CD14-positive monocyte (primary cell): Measurements from ENCODE around the gene CLK4. TPM values are rescaled to one million over a fixed set of nuclear protein-coding genes. Genes with fewer than 3 reads are reported as not detected.

Source experiments
- DNase-seq, 3 donors: peaks; one replicate each; pipeline ENCODE4 v3.0.0-alpha.2; 2011 to 2022
- H2AFZ ChIP-seq: 2 replicates; pipeline ENCODE4 v1.6.0; 2012; ENCODE audit warnings: mild to moderate bottlenecking, low read depth, low read length, inconsistent platforms; ENCODE audit not compliant: insufficient read depth, poor library complexity, severe bottlenecking
- H3K27ac ChIP-seq, 2 donors: 1 replicate in 1 of 2; 2 replicates in 1 of 2; pipeline ENCODE4 v1.5.1; 2012 to 2013; ENCODE audit warnings: low read length in 2 of 2, control low read depth in 1 of 2, inconsistent platforms in 1 of 2, low read depth in 1 of 2, mild to moderate bottlenecking in 1 of 2
- H3K27me3 ChIP-seq, 2 donors: one replicate each; pipeline versions ENCODE4 v1.6.0 to v1.6.1; 2011 to 2013; ENCODE audit warnings: low read length in 2 of 2; ENCODE audit not compliant: control insufficient read depth in 2 of 2, insufficient read depth in 2 of 2
- H3K36me3 ChIP-seq, 2 donors: replicated peaks in 1 of 2; 1 replicate in 1 of 2; 2 replicates in 1 of 2; pipeline versions ENCODE4 v1.5.1 to v1.6.1; 2012 to 2013; ENCODE audit warnings: low read length in 2 of 2, control low read depth in 1 of 2, inconsistent platforms in 1 of 2, mild to moderate bottlenecking in 1 of 2; ENCODE audit not compliant: insufficient read depth in 2 of 2, control insufficient read depth in 1 of 2
- H3K4me1 ChIP-seq, 2 donors: 1 replicate in 1 of 2; 2 replicates in 1 of 2; pipeline versions ENCODE4 v1.5.1 to v1.6.1; 2012 to 2013; ENCODE audit warnings: low read length in 2 of 2, control low read depth in 1 of 2, inconsistent platforms in 1 of 2, mild to moderate bottlenecking in 1 of 2, moderate library complexity in 1 of 2; ENCODE audit not compliant: insufficient read depth in 2 of 2, control insufficient read depth in 1 of 2
- H3K4me2 ChIP-seq: replicated peaks from 2 replicates; pipeline ENCODE3; 2012; ENCODE audit warnings: low read length, moderate library complexity, mild to moderate bottlenecking; ENCODE audit not compliant: poor library complexity, severe bottlenecking; ENCODE audit errors: extremely low read depth
- H3K4me3 ChIP-seq, 3 experiments: fragments of 200-600 bp in 1 of 3; sonication (generic) in 1 of 3; replicated peaks in 1 of 3; 1 replicate in 2 of 3; 2 replicates in 1 of 3; pipeline ENCODE4 v1.5.1; 2011 to 2013; ENCODE audit warnings: low read length in 3 of 3, mild to moderate bottlenecking in 3 of 3, control low read depth in 2 of 3, low read depth in 2 of 3, inconsistent platforms in 1 of 3, moderate library complexity in 1 of 3
- H3K79me2 ChIP-seq: 2 replicates; pipeline ENCODE4 v1.6.0; 2012; ENCODE audit warnings: mild to moderate bottlenecking, control low read depth, inconsistent platforms, low read length, moderate library complexity; ENCODE audit not compliant: insufficient read depth
- H3K9ac ChIP-seq: 2 replicates; pipeline ENCODE4 v1.6.0; 2017; ENCODE audit warnings: low read length, mild to moderate bottlenecking; ENCODE audit not compliant: insufficient read depth, poor library complexity, severe bottlenecking
- H3K9me3 ChIP-seq, 2 donors: replicated peaks in 1 of 2; 1 replicate in 1 of 2; 2 replicates in 1 of 2; pipeline versions ENCODE4 v1.5.1 to v1.6.1; 2012 to 2013; ENCODE audit warnings: low read length in 2 of 2, control low read depth in 1 of 2; ENCODE audit not compliant: control insufficient read depth in 1 of 2, insufficient read depth in 1 of 2
- H4K20me1 ChIP-seq: 2 replicates; pipeline ENCODE4 v1.6.0; 2012; ENCODE audit warnings: mild to moderate bottlenecking, low read length, control low read depth, moderate library complexity; ENCODE audit not compliant: insufficient read depth
- H3K27ac Mint-ChIP-seq, 7 donors: one replicate each; pipeline ENCODE4 v1.8.0; 2020; ENCODE audit warnings: mild to moderate bottlenecking in 7 of 7, mixed read lengths in 7 of 7, moderate library complexity in 6 of 7, inconsistent platforms in 2 of 7
- H3K27me3 Mint-ChIP-seq, 3 donors: one replicate each; pipeline ENCODE4 v1.8.0; 2021 to 2022; ENCODE audit warnings: low read depth in 3 of 3, mild to moderate bottlenecking in 3 of 3, mixed read lengths in 3 of 3, moderate library complexity in 3 of 3, inconsistent platforms in 1 of 3
- H3K36me3 Mint-ChIP-seq, 2 donors: one replicate each; pipeline ENCODE4 v1.8.0; 2020; ENCODE audit warnings: mixed read lengths in 2 of 2, inconsistent platforms in 1 of 2, mild to moderate bottlenecking in 1 of 2
- H3K4me1 Mint-ChIP-seq: one replicate; pipeline ENCODE4 v1.8.0; 2020; ENCODE audit warnings: mild to moderate bottlenecking, mixed read lengths
- H3K4me3 Mint-ChIP-seq, 2 donors: one replicate each; pipeline ENCODE4 v1.8.0; 2020; ENCODE audit warnings: mild to moderate bottlenecking in 2 of 2, mixed read lengths in 2 of 2, moderate library complexity in 1 of 2
- H3K9me3 Mint-ChIP-seq, 7 donors: one replicate each; pipeline ENCODE4 v1.8.0; 2020 to 2022; ENCODE audit warnings: mixed read lengths in 7 of 7, mild to moderate bottlenecking in 6 of 7, moderate library complexity in 6 of 7, inconsistent platforms in 2 of 7
- WGBS: methylation state at CpG from one replicate; pipeline ENCODE4 v1.1.5; 2013; ENCODE audit warnings: missing lambda C conversion rate; ENCODE audit not compliant: insufficient coverage; 5-methylcytosine and 5-hydroxymethylcytosine counted together
- intact Hi-C, 2 donors: fragments of 100-400 bp; cut with micrococcal nuclease; formaldehyde crosslinking; loops; one replicate each; pipeline versions ENCODE4 v1.15.0 to v1.15.1; 2023
- polyA plus RNA-seq, 3 donors: library from polyadenylated mRNA; depleted of rRNA in 1 of 3; unstranded in 2 of 3; stranded (reverse) in 1 of 3; fragments of 300-500 nt in 2 of 3; fragments of >200 nt in 1 of 3; fragmentation: Illumina TruSeq in 2 of 3; gene quantifications; 1 replicate in 2 of 3; 2 replicates in 1 of 3; pipeline ENCODE4 v1.2.3, GENCODE V29; 2012 to 2021
- TF ChIP-seq, protein P1 (sequence below): fragments of 200-600 bp; IDR thresholded peaks from one replicate; pipeline ENCODE4 v1.8.0; 2022; ENCODE audit warnings: antibody characterized with exemption, mild to moderate bottlenecking

CLK4 gene
- polyA plus RNA-seq, 3 donors = 3.0 to 46.9 (median 4.9) TPM

DNA sequence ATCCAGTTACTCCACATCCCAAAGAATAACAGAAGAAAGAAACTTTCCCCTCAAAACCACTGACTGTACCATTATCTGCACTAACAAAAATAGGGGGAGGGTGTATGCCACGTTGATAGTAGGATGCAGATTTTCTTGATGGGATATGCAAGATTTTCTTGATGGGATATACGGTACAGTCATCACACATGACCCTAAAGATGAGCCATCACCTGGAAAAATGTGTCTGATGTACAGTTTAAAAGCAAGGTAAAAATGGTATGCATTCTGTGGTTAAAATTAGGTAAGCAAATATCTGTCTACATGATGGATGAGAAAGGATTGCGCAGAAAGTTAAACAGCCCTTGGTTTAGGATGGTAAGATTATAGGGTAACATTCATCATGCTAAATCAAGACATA, 45.2 kb downstream of the CLK4 start:
- DNase-seq = no peak
- Histone ChIP-seq H4K20me1 (no peaks in the 10 kb centered on the region), H3K4me1 (peaks cover 8 to 10% of the 10 kb centered on the region in 2 donors), H2AFZ (no peak overlapping the region), H3K4me2 (no peak overlapping the region), H3K36me3 (no peaks in the 10 kb centered on the region), H3K4me3 (no peak overlapping the region), H3K27me3 (peaks cover 0 to 7% of the 10 kb centered on the region in 2 donors), H3K9me3 (peaks cover 0 to 6% of the 10 kb centered on the region in 2 donors), H3K79me2 (no peaks in the 10 kb centered on the region), H3K27ac (no peak overlapping the region), H3K9ac (no peak overlapping the region)
- H3K36me3 Mint-ChIP-seq = peaks cover 0 to 1% of the 10 kb centered on the region in 2 donors
- H3K27ac Mint-ChIP-seq = no peak overlapping the region
- peaks cover 2% of the 10 kb centered on the region for H3K4me1 Mint-ChIP-seq
- no CpG with 5 or more reads among the region's 3 CpGs for WGBS
- no peak overlapping the region for H3K4me3 Mint-ChIP-seq
- intact Hi-C loops = no loop called here
- peaks cover 12 to 24% (median 16%) of the 10 kb centered on the region in 3 donors for H3K27me3 Mint-ChIP-seq
- peaks cover 0 to 8% (median 3%) of the 10 kb centered on the region in 7 donors for H3K9me3 Mint-ChIP-seq
- TF ChIP-seq, protein P1, sequence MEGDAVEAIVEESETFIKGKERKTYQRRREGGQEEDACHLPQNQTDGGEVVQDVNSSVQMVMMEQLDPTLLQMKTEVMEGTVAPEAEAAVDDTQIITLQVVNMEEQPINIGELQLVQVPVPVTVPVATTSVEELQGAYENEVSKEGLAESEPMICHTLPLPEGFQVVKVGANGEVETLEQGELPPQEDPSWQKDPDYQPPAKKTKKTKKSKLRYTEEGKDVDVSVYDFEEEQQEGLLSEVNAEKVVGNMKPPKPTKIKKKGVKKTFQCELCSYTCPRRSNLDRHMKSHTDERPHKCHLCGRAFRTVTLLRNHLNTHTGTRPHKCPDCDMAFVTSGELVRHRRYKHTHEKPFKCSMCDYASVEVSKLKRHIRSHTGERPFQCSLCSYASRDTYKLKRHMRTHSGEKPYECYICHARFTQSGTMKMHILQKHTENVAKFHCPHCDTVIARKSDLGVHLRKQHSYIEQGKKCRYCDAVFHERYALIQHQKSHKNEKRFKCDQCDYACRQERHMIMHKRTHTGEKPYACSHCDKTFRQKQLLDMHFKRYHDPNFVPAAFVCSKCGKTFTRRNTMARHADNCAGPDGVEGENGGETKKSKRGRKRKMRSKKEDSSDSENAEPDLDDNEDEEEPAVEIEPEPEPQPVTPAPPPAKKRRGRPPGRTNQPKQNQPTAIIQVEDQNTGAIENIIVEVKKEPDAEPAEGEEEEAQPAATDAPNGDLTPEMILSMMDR = no peak

DNA sequence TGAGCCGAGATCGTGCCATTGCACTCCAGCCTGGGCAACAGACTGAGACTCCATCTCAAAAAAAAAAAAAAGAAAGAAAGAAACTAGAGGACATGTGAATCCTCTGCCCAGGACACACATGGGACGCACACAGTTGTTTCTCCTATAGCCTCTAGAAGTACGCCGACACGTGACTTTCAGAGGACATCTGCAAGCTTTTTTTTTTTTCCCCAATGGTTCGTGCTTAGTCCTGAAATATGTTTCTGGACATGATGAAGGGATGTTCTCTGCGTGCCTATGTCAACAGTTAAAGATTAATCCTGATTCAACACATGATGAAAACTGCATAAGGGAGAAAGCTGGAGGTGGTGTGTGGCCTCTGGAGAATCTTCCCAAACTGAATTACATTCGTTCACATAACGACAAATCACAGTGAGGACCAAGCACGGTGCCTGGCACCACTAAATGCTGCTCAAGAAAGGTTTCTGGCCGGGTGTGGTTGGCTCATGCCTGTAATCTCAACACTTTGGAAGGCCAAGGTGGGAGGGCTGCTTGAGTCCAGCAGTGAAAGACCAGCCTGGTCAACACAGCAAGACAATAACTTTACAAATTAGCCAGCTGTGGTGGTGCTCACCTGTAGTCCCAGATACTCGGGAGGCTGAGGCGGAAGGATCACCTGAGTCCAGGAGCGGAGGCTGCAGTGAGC, 46.4 kb downstream of the CLK4 start:
- no peak overlapping the region for H3K4me2 ChIP-seq
- peaks cover 0 to 3% of the 10 kb centered on the region in 2 donors for H3K9me3 ChIP-seq
- H3K36me3 ChIP-seq = no peaks in the 10 kb centered on the region
- H3K27me3 ChIP-seq = peaks cover 0 to 11% of the 10 kb centered on the region in 2 donors
- H3K79me2 ChIP-seq = no peaks in the 10 kb centered on the region
- WGBS = 89% methylated on average over 8 of the region's 15 CpGs
- H3K4me3 ChIP-seq = no peak overlapping the region
- Mint-ChIP-seq H3K27me3 (peaks cover 22 to 36% (median 24%) of the 10 kb centered on the region in 3 donors), H3K27ac (no peak overlapping the region), H3K9me3 (peaks cover 0 to 2% (median under 1%) of the 10 kb centered on the region in 7 donors), H3K36me3 (peaks cover 0 to 1% of the 10 kb centered on the region in 2 donors), H3K4me3 (no peak overlapping the region), H3K4me1 (peaks cover 2% of the 10 kb centered on the region)
- no peaks in the 10 kb centered on the region for H4K20me1 ChIP-seq
- DNase-seq = no peak
- no peak overlapping the region for H2AFZ ChIP-seq
- H3K9ac ChIP-seq = no peak overlapping the region
- TF ChIP-seq, protein P1 = no peak
- H3K4me1 ChIP-seq = peaks cover 11 to 15% of the 10 kb centered on the region in 2 donors
- intact Hi-C loops = no loop called here
- H3K27ac ChIP-seq = no peak overlapping the region
